Measurements from ENCODE around the gene RPS25. TPM values are rescaled to one million over a fixed set of nuclear protein-coding genes. Genes with fewer than 3 reads are reported as not detected.

RPS25 gene
- total and polyA plus RNA-seq, 2 experiments from 2014 or later, result 1,058 to 1,502 TPM

DNA sequence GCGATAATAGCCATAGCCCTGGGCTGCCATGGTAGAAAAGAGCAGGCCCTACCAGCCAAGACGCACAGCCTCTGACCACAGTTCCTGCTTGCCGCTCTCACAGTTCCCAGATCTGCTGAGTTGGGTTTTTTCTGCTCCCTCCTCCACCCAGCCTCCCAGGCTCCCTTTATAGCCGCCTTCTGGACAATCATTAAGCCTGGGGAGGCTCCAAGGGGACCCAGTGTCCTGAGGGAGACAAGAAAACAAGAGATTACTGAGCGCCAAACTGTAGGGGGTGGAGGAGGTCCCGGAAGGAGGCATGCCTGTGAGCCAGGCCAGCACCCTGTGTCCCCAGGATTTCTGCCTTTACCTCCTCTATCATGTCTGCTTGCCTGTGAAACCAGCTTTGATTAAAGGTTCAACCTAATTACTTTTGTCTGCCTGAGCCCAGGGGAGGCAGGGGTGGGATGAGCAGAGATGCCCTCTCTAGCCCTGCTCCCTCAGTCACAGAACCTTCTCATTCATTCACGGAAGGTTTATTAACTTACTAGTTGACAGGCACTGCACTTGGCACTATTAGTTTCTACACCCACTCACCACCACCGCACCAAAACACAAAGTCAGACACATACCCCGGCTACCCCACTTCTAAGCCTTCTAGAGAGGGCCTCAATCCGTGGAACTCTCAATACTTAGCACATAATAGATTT lies 11.3 kb upstream of the RPS25 start:
- Histone ChIP-seq H2AFZ (no peak overlapping the region), H3K27me3 (no peaks in the 10 kb centered on the region), H4K20me1 (ENCODE audit: insufficient read depth, poor library complexity, severe bottlenecking) (no peaks in the 10 kb centered on the region), H3K36me3 (replicated peaks; ENCODE audit: insufficient read depth, low read depth) (no peaks in the 10 kb centered on the region), H3K4me2 (peak overlapping the region; percentile 98), H3K4me1 (ENCODE audit: insufficient read depth) (peaks cover 44% of the 10 kb centered on the region), H3K9me2 (replicated peaks; ENCODE audit: insufficient read depth) (no peaks in the 10 kb centered on the region), H3K27ac (peak overlapping the region; percentile 91), H3K79me2 (peaks cover 48% of the 10 kb centered on the region), H3K9me3 (ENCODE audit: low read depth) (no peaks in the 10 kb centered on the region), H3K4me3 (peak overlapping the region; percentile 72)
- TF ChIP-seq, protein P1, sequence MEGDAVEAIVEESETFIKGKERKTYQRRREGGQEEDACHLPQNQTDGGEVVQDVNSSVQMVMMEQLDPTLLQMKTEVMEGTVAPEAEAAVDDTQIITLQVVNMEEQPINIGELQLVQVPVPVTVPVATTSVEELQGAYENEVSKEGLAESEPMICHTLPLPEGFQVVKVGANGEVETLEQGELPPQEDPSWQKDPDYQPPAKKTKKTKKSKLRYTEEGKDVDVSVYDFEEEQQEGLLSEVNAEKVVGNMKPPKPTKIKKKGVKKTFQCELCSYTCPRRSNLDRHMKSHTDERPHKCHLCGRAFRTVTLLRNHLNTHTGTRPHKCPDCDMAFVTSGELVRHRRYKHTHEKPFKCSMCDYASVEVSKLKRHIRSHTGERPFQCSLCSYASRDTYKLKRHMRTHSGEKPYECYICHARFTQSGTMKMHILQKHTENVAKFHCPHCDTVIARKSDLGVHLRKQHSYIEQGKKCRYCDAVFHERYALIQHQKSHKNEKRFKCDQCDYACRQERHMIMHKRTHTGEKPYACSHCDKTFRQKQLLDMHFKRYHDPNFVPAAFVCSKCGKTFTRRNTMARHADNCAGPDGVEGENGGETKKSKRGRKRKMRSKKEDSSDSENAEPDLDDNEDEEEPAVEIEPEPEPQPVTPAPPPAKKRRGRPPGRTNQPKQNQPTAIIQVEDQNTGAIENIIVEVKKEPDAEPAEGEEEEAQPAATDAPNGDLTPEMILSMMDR (IDR thresholded peaks at IDR 0.05; ENCODE audit: poor library complexity), result no peak
- TF ChIP-seq EZH2 (IDR thresholded peaks at IDR 0.05; ENCODE audit: borderline replicate concordance), result no peak
- TF ChIP-seq EZH2phosphoT487 (IDR thresholded peaks at IDR 0.05; ENCODE audit: low read depth, severe bottlenecking, unreplicated experiment), result no peak
- WGBS (ENCODE audit: low lambda C conversion rate, missing lambda C conversion rate), result 23% methylated on average over 10 of the region's 10 CpGs
- DNase-seq (ENCODE audit: low spot score), result peak; percentile 89

DNA sequence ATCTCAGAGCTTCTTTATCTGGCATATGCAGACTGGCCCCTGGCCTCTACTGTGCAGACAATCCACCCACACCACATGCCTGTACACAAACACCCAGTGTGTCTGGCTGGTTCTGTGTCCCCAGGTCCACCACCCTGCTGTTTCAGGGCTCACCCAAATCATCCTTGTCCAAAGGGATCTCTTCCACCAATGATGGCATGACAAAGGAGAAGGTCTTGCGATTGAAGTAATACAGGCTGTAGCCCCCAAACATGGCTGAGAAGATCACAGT lies 10.9 kb upstream of the RPS25 start:
- TF ChIP-seq EZH2phosphoT487 (IDR thresholded peaks at IDR 0.05; ENCODE audit: low read depth, severe bottlenecking, unreplicated experiment) (no peak), EZH2 (IDR thresholded peaks at IDR 0.05; ENCODE audit: borderline replicate concordance) (no peak)
- TF ChIP-seq, protein P1 (IDR thresholded peaks at IDR 0.05; ENCODE audit: poor library complexity), result no peak
- peak overlapping the region; percentile 91 for H3K27ac ChIP-seq
- no peaks in the 10 kb centered on the region for H3K27me3 ChIP-seq
- no peak for DNase-seq (ENCODE audit: low spot score)
- peak overlapping the region; percentile 98 for H3K4me2 ChIP-seq
- H2AFZ ChIP-seq, result no peak overlapping the region
- 77% methylated on average over 1 of the region's 1 CpG for WGBS (ENCODE audit: low lambda C conversion rate, missing lambda C conversion rate)
- no peaks in the 10 kb centered on the region for H3K9me3 ChIP-seq (ENCODE audit: low read depth)
- no peaks in the 10 kb centered on the region for H4K20me1 ChIP-seq (ENCODE audit: insufficient read depth, poor library complexity, severe bottlenecking)
- peaks cover 49% of the 10 kb centered on the region for H3K4me1 ChIP-seq (ENCODE audit: insufficient read depth)
- peak overlapping the region; percentile 26 for H3K4me3 ChIP-seq
- H3K36me3 ChIP-seq (replicated peaks; ENCODE audit: insufficient read depth, low read depth), result no peaks in the 10 kb centered on the region
- H3K79me2 ChIP-seq, result peaks cover 48% of the 10 kb centered on the region
- H3K9me2 ChIP-seq (replicated peaks; ENCODE audit: insufficient read depth), result no peaks in the 10 kb centered on the region

DNA sequence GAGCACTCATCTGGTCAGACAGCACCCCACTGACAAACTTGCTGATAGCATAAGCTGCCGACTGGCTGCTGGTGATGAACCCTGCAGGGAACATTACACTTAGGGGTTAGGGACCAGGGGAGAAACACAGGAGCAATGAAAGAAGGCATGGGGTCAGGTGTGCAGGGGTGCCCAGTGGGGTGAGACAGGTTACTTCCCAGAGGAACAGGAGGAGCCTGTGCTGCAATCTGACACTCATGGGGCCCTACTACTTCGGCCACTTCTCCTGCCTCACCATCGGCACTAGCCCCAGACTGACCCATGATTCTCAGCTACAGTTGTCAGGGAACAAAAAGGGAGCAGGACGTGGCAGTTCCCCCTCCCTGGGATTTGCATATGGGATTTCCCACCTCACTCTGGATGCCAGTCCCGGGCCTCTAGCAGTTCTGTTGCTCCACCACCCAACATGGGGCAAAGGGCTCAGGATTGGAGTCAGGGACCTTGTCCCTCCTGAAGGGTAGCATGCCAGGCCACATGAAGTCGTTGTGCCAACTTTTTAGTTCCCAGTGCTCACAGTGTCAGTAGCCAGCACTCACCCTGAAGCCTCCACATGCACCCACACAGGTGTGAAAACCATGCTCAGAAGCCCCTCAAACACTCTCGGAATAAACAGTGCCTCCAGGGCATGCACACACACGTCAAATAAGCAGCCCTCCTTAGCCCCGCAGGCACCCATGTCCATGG lies 10.4 kb upstream of the RPS25 start:
- no peaks in the 10 kb centered on the region for H3K9me3 ChIP-seq (ENCODE audit: low read depth)
- H3K36me3 ChIP-seq (replicated peaks; ENCODE audit: insufficient read depth, low read depth), result no peaks in the 10 kb centered on the region
- H3K27me3 ChIP-seq, result no peaks in the 10 kb centered on the region
- TF ChIP-seq EZH2 (IDR thresholded peaks at IDR 0.05; ENCODE audit: borderline replicate concordance), result no peak
- no peak for TF ChIP-seq EZH2phosphoT487 (IDR thresholded peaks at IDR 0.05; ENCODE audit: low read depth, severe bottlenecking, unreplicated experiment)
- TF ChIP-seq, protein P1 (IDR thresholded peaks at IDR 0.05; ENCODE audit: poor library complexity), result no peak
- peaks cover 54% of the 10 kb centered on the region for H3K4me1 ChIP-seq (ENCODE audit: insufficient read depth)
- H3K4me2 ChIP-seq, result peak overlapping the region; percentile 98
- WGBS (ENCODE audit: low lambda C conversion rate, missing lambda C conversion rate), result 56% methylated on average over 9 of the region's 9 CpGs
- H4K20me1 ChIP-seq (ENCODE audit: insufficient read depth, poor library complexity, severe bottlenecking), result no peaks in the 10 kb centered on the region
- peaks cover 48% of the 10 kb centered on the region for H3K79me2 ChIP-seq
- DNase-seq (ENCODE audit: low spot score), result peak; percentile 41
- H2AFZ ChIP-seq, result no peak overlapping the region
- H3K9me2 ChIP-seq (replicated peaks; ENCODE audit: insufficient read depth), result no peaks in the 10 kb centered on the region
- H3K27ac ChIP-seq, result peak overlapping the region; percentile 91
- H3K4me3 ChIP-seq, result peak overlapping the region; percentile 26

Measured in hepatocyte (in vitro differentiated cells).